Stomach (tissue), 9 donors: Measurements from ENCODE around the gene CADPS. TPM values are rescaled to one million over a fixed set of nuclear protein-coding genes. Genes with fewer than 3 reads are reported as not detected.

Source experiments
- DNase-seq, 2 donors: peaks; one replicate each; pipeline versions ENCODE4 v3.0.0 to v3.0.0-alpha.2; 2013 to 2019
- H3K27ac ChIP-seq, 5 donors: fragments of 200-600 bp in 4 of 5; sonication (generic) in 4 of 5; one replicate each; pipeline ENCODE4 v1.5.1; 2013 to 2019; ENCODE audit warnings: mild to moderate bottlenecking in 1 of 5, moderate library complexity in 1 of 5
- H3K27me3 ChIP-seq, 3 donors: fragments of 200-600 bp; sonication (generic); one replicate each; pipeline ENCODE4 v1.5.1; 2017 to 2019; ENCODE audit warnings: mixed run types in 1 of 3
- H3K36me3 ChIP-seq, 4 donors: fragments of 200-600 bp; sonication (generic); 1 replicate in 3 of 4; 2 replicates in 1 of 4; pipeline ENCODE4 v1.5.1; 2016 to 2019
- H3K4me1 ChIP-seq, 4 donors: fragments of 200-600 bp; sonication (generic); one replicate each; pipeline ENCODE4 v1.5.1; 2016 to 2019
- H3K4me3 ChIP-seq, 4 donors: fragments of 200-600 bp; sonication (generic) in 3 of 4; one replicate each; pipeline ENCODE4 v1.5.1; 2016 to 2019; ENCODE audit warnings: mild to moderate bottlenecking in 1 of 4
- H3K9me3 ChIP-seq, 4 donors: fragments of 200-600 bp; sonication (generic); one replicate each; pipeline ENCODE4 v1.5.1; 2016 to 2019
- CTCF ChIP-seq, 7 experiments: fragments of 450-650 bp in 4 of 7; fragments of 200-600 bp in 3 of 7; sonication (generic) in 3 of 7; IDR thresholded peaks; one replicate each; pipeline ENCODE4 v1.5.1; 2016 to 2019; ENCODE audit warnings: antibody characterized with exemption in 7 of 7, control low read depth in 2 of 7, mild to moderate bottlenecking in 1 of 7
- EP300 ChIP-seq: sonication (generic); formaldehyde crosslinking; IDR thresholded peaks from one replicate; pipeline ENCODE4 v1.6.1; 2017; ENCODE audit warnings: antibody characterized with exemption
- POLR2A ChIP-seq, 4 donors: fragments of 450-650 bp; IDR thresholded peaks; one replicate each; pipeline ENCODE4 v1.6.1; 2016; ENCODE audit warnings: antibody characterized with exemption in 4 of 4, control low read depth in 2 of 4, mild to moderate bottlenecking in 1 of 4, moderate library complexity in 1 of 4
- POLR2AphosphoS5 ChIP-seq, 3 donors: sonication (generic); formaldehyde crosslinking; IDR thresholded peaks; one replicate each; pipeline ENCODE4 v1.6.1; 2016; ENCODE audit warnings: antibody characterized with exemption in 3 of 3
- WGBS, 5 donors: extraction: QIAGEN DNeasy Blood & Tissue Kit in 3 of 5; methylation state at CpG; one replicate each; pipeline versions ENCODE4 v1.1.5 to v1.1.7; 2013 to 2018; 5-methylcytosine and 5-hydroxymethylcytosine counted together
- intact Hi-C: fragments of 100-400 bp; cut with DNase I; formaldehyde crosslinking; loops from one replicate; pipeline ENCODE4 v1.15.1; 2023; ENCODE audit warnings: low total_unique reads
- polyA plus RNA-seq, 3 donors: library from polyadenylated mRNA; stranded (reverse); fragments of 200-250 nt; gene quantifications; one replicate each; pipeline ENCODE4 v1.2.3, GENCODE V29; 2013
- total RNA-seq, 5 donors: library from RNA; depleted of rRNA; stranded (reverse); fragments of >200 nt; gene quantifications; one replicate each; pipeline versions ENCODE4 v1.1.0 to v1.2.3, GENCODE V29; 2014 to 2016
- donor health status: healthy with polysubstance abuse.
- donor health status: Bipolar disorder and iron deficiency.
- donor health status: healthy.

CADPS gene
- total and polyA plus RNA-seq, 8 donors: 0.58 to 32.2 (median 3.4) TPM

DNA sequence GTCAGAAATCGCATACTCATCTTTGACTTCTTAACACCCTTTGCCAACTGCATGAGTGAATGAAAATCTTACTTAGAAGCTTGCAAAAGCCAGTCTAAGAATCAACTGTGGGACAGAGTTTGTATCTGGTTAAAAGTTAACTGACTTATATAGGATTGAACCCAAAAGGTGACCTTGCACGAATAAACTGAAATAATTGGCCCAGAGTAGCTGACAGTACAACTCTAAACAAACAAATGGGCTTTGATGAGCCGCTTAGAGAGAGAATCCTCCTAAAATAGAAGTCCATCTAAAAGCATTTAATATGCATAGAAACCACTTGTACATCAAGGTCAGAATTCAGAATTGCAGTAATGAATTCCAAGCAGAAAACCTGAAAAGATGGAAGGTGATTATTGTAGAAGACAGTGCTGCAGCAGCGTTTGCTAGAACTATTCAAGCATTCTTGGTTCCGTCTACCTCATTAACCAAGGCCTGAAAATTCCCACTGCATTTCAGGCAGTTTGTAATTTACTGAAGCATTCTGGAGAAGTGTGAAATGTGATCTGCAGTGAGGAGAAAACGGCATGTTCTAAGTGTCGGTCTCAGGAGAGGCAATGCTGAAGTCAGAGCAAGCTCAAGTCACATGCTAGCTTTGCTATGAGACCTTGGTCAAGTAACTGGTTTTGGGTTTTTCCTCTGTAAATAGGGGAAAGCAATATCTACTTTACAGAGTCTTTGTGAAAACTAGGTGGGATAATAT, 103.7 kb downstream of the CADPS start:
- TF ChIP-seq CTCF (IDR thresholded peaks at IDR 0.05) (no peak), EP300 (no peak), POLR2A (IDR thresholded peaks at IDR 0.05) (no peak), POLR2AphosphoS5 (IDR thresholded peaks at IDR 0.05) (no peak)
- no peaks in the 10 kb centered on the region for H3K4me1 ChIP-seq
- intact Hi-C loops: no loop called here
- WGBS, 5 donors: 72 to 77% (median 72%) methylated on average over 7 of the region's 7 CpGs
- H3K36me3 ChIP-seq: no peaks in the 10 kb centered on the region
- no peak overlapping the region for H3K27ac ChIP-seq
- no peaks in the 10 kb centered on the region for H3K27me3 ChIP-seq
- no peaks in the 10 kb centered on the region for H3K9me3 ChIP-seq
- no peak for DNase-seq
- H3K4me3 ChIP-seq: no peak overlapping the region

DNA sequence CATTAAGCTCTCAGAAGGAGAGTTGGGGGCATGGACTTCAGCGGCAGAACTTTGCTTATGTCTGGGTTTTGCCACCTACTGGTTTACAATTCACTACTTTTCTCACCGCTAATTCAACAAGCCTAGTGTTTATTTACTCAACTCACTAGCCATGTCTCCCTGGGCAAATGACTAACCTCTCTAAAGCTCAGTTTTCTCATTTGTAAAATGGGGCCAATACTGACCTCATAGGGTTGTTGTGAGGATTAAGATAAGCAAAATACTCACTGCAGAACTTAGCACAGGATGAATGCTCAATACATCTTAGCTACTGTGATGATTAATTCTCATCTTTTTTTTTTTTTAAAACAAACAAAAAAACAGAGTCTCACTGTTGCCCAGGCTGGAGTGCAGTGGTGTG, 106.3 kb downstream of the CADPS start:
- 38 to 62% (median 46%) methylated on average over 2 of the region's 2 CpGs for WGBS, 5 donors
- intact Hi-C loops: no loop called here
- Histone ChIP-seq H3K27ac (no peak overlapping the region), H3K4me1 (no peaks in the 10 kb centered on the region), H3K36me3 (no peaks in the 10 kb centered on the region), H3K27me3 (no peaks in the 10 kb centered on the region), H3K9me3 (no peaks in the 10 kb centered on the region), H3K4me3 (no peak overlapping the region)
- no peak for TF ChIP-seq CTCF (IDR thresholded peaks at IDR 0.05)
- no peak for TF ChIP-seq EP300
- TF ChIP-seq POLR2A (IDR thresholded peaks at IDR 0.05): no peak
- TF ChIP-seq POLR2AphosphoS5 (IDR thresholded peaks at IDR 0.05): no peak
- DNase-seq: no peak

GRCh38 chr3:62761711-62762110, 113.5 kb downstream of the CADPS start:
- Histone ChIP-seq H3K27ac (no peak overlapping the region), H3K36me3 (no peaks in the 10 kb centered on the region), H3K4me3 (no peak overlapping the region), H3K4me1 (no peaks in the 10 kb centered on the region), H3K9me3 (no peaks in the 10 kb centered on the region), H3K27me3 (no peaks in the 10 kb centered on the region)
- TF ChIP-seq EP300 (no peak), POLR2A (IDR thresholded peaks at IDR 0.05) (no peak), CTCF (IDR thresholded peaks at IDR 0.05) (no peak), POLR2AphosphoS5 (IDR thresholded peaks at IDR 0.05) (no peak)
- DNase-seq: no peak
- intact Hi-C loops: no loop called here
- 64 to 91% (median 82%) methylated on average over 1 of the region's 1 CpG for WGBS, 5 donors

DNA sequence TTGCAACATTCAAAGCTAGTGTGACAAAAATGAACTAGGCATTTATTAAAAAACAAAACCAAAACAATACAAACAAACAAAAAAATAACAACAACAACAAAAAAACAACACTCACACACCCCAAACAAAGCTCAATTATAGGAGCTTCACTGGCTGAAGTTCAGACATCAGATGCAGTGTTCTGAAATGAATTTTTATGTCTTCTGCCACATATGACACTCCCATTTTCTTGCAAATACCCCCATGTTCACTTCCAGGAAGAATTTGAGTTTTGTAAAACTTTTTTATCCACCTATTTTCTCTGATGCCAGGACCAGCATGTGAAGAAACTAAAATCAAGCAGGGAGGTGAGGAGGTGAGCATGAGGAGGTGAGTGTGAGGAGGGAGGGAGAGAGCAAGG, 113.9 kb downstream of the CADPS start:
- TF ChIP-seq POLR2A (IDR thresholded peaks at IDR 0.05) (no peak), POLR2AphosphoS5 (IDR thresholded peaks at IDR 0.05) (no peak), EP300 (no peak), CTCF (IDR thresholded peaks at IDR 0.05) (no peak)
- no peak overlapping the region for H3K4me3 ChIP-seq
- H3K27me3 ChIP-seq: no peaks in the 10 kb centered on the region
- no peaks in the 10 kb centered on the region for H3K36me3 ChIP-seq
- DNase-seq: no peak
- no peaks in the 10 kb centered on the region for H3K4me1 ChIP-seq
- no peak overlapping the region for H3K27ac ChIP-seq
- no peaks in the 10 kb centered on the region for H3K9me3 ChIP-seq
- intact Hi-C loops: no loop called here
